Type B pancreatic cell (in vitro differentiated cells): ENCODE measurements around the gene MAP3K7. TPM values are rescaled to one million over a fixed set of nuclear protein-coding genes. Genes with fewer than 3 reads are reported as not detected.

Source experiments
- DNase-seq: peaks from one replicate; pipeline ENCODE4 v3.0.0; 2021; ENCODE audit warnings: mixed read lengths; ENCODE audit not compliant: unreplicated experiment; ENCODE audit errors: extremely low spot score
- H3K27ac Mint-ChIP-seq: 2 replicates; pipeline ENCODE4 v1.8.0; 2021; ENCODE audit warnings: mild to moderate bottlenecking, mixed read lengths
- H3K27me3 Mint-ChIP-seq: 2 replicates; pipeline ENCODE4 v1.8.0; 2021; ENCODE audit warnings: mixed read lengths
- H3K36me3 Mint-ChIP-seq: 2 replicates; pipeline ENCODE4 v1.8.0; 2021; ENCODE audit warnings: mixed read lengths
- H3K4me1 Mint-ChIP-seq: one replicate; pipeline ENCODE4 v1.8.0; 2021; ENCODE audit warnings: mixed read lengths; ENCODE audit not compliant: unreplicated experiment
- H3K4me3 Mint-ChIP-seq: 2 replicates; pipeline ENCODE4 v1.8.0; 2021; ENCODE audit warnings: mild to moderate bottlenecking, mixed read lengths
- H3K9me3 Mint-ChIP-seq: 2 replicates; pipeline ENCODE4 v1.8.0; 2021; ENCODE audit warnings: mixed read lengths
- total RNA-seq: library from RNA; stranded (reverse); gene quantifications from 2 replicates; pipeline ENCODE4 v1.2.1, GENCODE V29; 2021; ENCODE audit warnings: low replicate concordance
- TF ChIP-seq, protein P1 (sequence below): fragments of 200-600 bp; sonication (generic); conservative IDR thresholded peaks from 2 replicates; pipeline ENCODE4 v1.5.0; 2021; ENCODE audit warnings: antibody characterized with exemption, mild to moderate bottlenecking

The MAP3K7 gene
- total RNA-seq, 1 donor from 2014 or later = 34.1 TPM

- H3K27ac Mint-ChIP-seq = no peak overlapping the region
- H3K4me1 Mint-ChIP-seq = no peaks in the 10 kb centered on the region
- TF ChIP-seq, protein P1, sequence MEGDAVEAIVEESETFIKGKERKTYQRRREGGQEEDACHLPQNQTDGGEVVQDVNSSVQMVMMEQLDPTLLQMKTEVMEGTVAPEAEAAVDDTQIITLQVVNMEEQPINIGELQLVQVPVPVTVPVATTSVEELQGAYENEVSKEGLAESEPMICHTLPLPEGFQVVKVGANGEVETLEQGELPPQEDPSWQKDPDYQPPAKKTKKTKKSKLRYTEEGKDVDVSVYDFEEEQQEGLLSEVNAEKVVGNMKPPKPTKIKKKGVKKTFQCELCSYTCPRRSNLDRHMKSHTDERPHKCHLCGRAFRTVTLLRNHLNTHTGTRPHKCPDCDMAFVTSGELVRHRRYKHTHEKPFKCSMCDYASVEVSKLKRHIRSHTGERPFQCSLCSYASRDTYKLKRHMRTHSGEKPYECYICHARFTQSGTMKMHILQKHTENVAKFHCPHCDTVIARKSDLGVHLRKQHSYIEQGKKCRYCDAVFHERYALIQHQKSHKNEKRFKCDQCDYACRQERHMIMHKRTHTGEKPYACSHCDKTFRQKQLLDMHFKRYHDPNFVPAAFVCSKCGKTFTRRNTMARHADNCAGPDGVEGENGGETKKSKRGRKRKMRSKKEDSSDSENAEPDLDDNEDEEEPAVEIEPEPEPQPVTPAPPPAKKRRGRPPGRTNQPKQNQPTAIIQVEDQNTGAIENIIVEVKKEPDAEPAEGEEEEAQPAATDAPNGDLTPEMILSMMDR = no peak
- no peak for DNase-seq
- H3K9me3 Mint-ChIP-seq = no peaks in the 10 kb centered on the region
- H3K27me3 Mint-ChIP-seq = no peaks in the 10 kb centered on the region
- peaks cover 47% of the 10 kb centered on the region for H3K36me3 Mint-ChIP-seq
- no peak overlapping the region for H3K4me3 Mint-ChIP-seq
Measured at GRCh38 chr6:90559931-90560330, 26.9 kb downstream of the MAP3K7 start.

DNA sequence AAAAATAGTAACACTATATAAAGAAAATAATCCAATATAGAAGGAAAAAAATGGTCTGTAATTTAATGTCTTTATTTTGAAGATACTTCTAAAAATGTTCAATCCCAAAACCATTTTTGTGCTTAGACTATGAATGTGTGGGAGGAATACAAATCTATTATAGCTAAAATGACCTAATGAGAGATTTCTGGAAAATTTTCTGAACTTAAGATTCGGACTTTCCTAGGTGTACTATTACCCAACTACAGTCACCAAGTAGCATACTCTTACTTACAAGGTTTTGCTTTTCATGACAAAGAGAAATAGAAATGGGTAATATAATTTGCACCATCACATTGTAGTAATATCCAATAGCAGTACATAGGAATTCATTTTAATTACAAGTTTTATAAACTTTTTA is 29.9 kb downstream of the MAP3K7 start:
- no peaks in the 10 kb centered on the region for H3K4me1 Mint-ChIP-seq
- H3K9me3 Mint-ChIP-seq = no peaks in the 10 kb centered on the region
- DNase-seq = no peak
- no peaks in the 10 kb centered on the region for H3K27me3 Mint-ChIP-seq
- H3K27ac Mint-ChIP-seq = no peak overlapping the region
- TF ChIP-seq, protein P1 = no peak
- H3K4me3 Mint-ChIP-seq = no peak overlapping the region
- H3K36me3 Mint-ChIP-seq = peaks cover 25% of the 10 kb centered on the region

- Mint-ChIP-seq H3K4me1 (no peaks in the 10 kb centered on the region), H3K27ac (no peak overlapping the region), H3K36me3 (peaks cover 38% of the 10 kb centered on the region)
Measured at GRCh38 chr6:90547991-90548390, 38.9 kb downstream of the MAP3K7 start.

DNA sequence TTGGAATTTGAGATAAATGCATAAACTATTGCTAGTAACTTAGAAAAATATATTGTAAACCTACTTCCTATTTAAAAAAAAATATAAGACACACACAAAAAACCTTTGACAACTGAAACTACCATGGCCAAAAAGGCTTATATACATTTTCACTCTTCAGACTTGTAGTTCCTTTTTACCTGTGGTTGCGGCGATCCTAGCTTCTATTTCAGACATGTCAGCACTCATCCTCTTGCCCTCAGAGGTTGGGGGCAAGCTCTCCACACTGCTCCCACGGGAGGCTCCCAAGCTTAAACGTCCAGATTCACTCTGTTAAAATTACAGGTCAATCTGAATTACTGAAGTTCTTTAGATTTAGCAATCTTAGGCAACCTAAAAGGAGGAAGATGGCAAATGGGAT is 39.8 kb downstream of the MAP3K7 start:
- no peaks in the 10 kb centered on the region for H3K27me3 Mint-ChIP-seq
- H3K4me3 Mint-ChIP-seq = no peak overlapping the region
- H3K27ac Mint-ChIP-seq = no peak overlapping the region
- DNase-seq = no peak
- no peaks in the 10 kb centered on the region for H3K9me3 Mint-ChIP-seq
- peaks cover 39% of the 10 kb centered on the region for H3K36me3 Mint-ChIP-seq
- TF ChIP-seq, protein P1 = no peak
- no peaks in the 10 kb centered on the region for H3K4me1 Mint-ChIP-seq

More at GRCh38 chr6:90547991-90548390, 38.9 kb downstream of the MAP3K7 start:
- TF ChIP-seq, protein P1 = no peak
- H3K9me3 Mint-ChIP-seq = no peaks in the 10 kb centered on the region
- no peaks in the 10 kb centered on the region for H3K27me3 Mint-ChIP-seq
- DNase-seq = no peak
- H3K4me3 Mint-ChIP-seq = no peak overlapping the region

DNA sequence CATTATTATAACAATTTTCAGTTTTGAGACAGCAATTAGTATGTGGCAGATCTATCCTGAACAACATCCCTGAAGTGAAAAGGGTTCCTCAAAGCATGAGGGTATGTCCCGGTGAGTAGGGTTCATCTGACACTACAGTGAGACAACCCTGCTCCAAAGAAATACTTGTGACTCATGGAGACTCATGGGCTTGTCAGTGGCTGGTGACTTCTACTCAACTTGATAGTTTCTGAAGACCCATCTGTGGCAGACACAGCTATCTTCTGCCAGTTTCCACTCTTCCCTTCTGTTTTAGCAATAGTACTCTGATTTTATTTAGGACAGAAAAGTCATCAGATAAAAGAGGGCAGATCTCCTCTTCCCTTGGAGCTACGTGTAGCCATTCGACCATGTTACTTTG is 41.4 kb downstream of the MAP3K7 start:
- Mint-ChIP-seq H3K27ac (no peak overlapping the region), H3K9me3 (no peaks in the 10 kb centered on the region), H3K4me1 (no peaks in the 10 kb centered on the region), H3K4me3 (no peak overlapping the region), H3K36me3 (peaks cover 39% of the 10 kb centered on the region), H3K27me3 (no peaks in the 10 kb centered on the region)
- DNase-seq = no peak
- TF ChIP-seq, protein P1 = no peak

DNA sequence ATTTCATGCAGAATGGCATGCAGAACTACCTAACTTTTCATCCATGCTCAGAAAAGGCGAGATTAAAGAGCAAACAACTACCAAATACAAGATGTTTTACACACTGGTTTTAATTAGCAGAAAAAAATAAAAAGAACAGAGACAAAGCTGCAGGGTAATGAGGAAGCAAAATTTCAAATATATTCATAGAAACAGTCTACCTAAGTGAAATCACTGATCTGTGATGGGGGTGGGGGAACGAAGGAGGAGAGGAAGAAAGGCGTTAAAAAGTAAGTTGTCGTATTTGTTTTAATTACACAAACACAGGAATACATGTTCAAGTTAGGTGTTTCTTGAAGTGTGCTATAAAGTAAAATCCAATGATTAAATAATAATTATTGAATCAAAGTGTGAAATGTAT is 42.1 kb downstream of the MAP3K7 start:
- no peaks in the 10 kb centered on the region for H3K27me3 Mint-ChIP-seq
- no peaks in the 10 kb centered on the region for H3K4me1 Mint-ChIP-seq
- H3K27ac Mint-ChIP-seq = no peak overlapping the region
- peaks cover 39% of the 10 kb centered on the region for H3K36me3 Mint-ChIP-seq
- H3K4me3 Mint-ChIP-seq = no peak overlapping the region
- no peak for DNase-seq
- no peaks in the 10 kb centered on the region for H3K9me3 Mint-ChIP-seq
- TF ChIP-seq, protein P1 = no peak
